CD14-positive monocyte (primary cell): Measurements from ENCODE around the gene SDK1. TPM values are rescaled to one million over a fixed set of nuclear protein-coding genes. Genes with fewer than 3 reads are reported as not detected.

Source experiments
- DNase-seq, 3 donors: peaks; one replicate each; pipeline ENCODE4 v3.0.0-alpha.2; 2011 to 2022
- H2AFZ ChIP-seq: 2 replicates; pipeline ENCODE4 v1.6.0; 2012; ENCODE audit warnings: mild to moderate bottlenecking, low read depth, low read length, inconsistent platforms; ENCODE audit not compliant: insufficient read depth, poor library complexity, severe bottlenecking
- H3K27ac ChIP-seq, 2 donors: 1 replicate in 1 of 2; 2 replicates in 1 of 2; pipeline ENCODE4 v1.5.1; 2012 to 2013; ENCODE audit warnings: low read length in 2 of 2, control low read depth in 1 of 2, inconsistent platforms in 1 of 2, low read depth in 1 of 2, mild to moderate bottlenecking in 1 of 2
- H3K27me3 ChIP-seq, 2 donors: one replicate each; pipeline versions ENCODE4 v1.6.0 to v1.6.1; 2011 to 2013; ENCODE audit warnings: low read length in 2 of 2; ENCODE audit not compliant: control insufficient read depth in 2 of 2, insufficient read depth in 2 of 2
- H3K36me3 ChIP-seq, 2 donors: replicated peaks in 1 of 2; 1 replicate in 1 of 2; 2 replicates in 1 of 2; pipeline versions ENCODE4 v1.5.1 to v1.6.1; 2012 to 2013; ENCODE audit warnings: low read length in 2 of 2, control low read depth in 1 of 2, inconsistent platforms in 1 of 2, mild to moderate bottlenecking in 1 of 2; ENCODE audit not compliant: insufficient read depth in 2 of 2, control insufficient read depth in 1 of 2
- H3K4me1 ChIP-seq, 2 donors: 1 replicate in 1 of 2; 2 replicates in 1 of 2; pipeline versions ENCODE4 v1.5.1 to v1.6.1; 2012 to 2013; ENCODE audit warnings: low read length in 2 of 2, control low read depth in 1 of 2, inconsistent platforms in 1 of 2, mild to moderate bottlenecking in 1 of 2, moderate library complexity in 1 of 2; ENCODE audit not compliant: insufficient read depth in 2 of 2, control insufficient read depth in 1 of 2
- H3K4me2 ChIP-seq: replicated peaks from 2 replicates; pipeline ENCODE3; 2012; ENCODE audit warnings: low read length, moderate library complexity, mild to moderate bottlenecking; ENCODE audit not compliant: poor library complexity, severe bottlenecking; ENCODE audit errors: extremely low read depth
- H3K4me3 ChIP-seq, 3 experiments: fragments of 200-600 bp in 1 of 3; sonication (generic) in 1 of 3; replicated peaks in 1 of 3; 1 replicate in 2 of 3; 2 replicates in 1 of 3; pipeline ENCODE4 v1.5.1; 2011 to 2013; ENCODE audit warnings: low read length in 3 of 3, mild to moderate bottlenecking in 3 of 3, control low read depth in 2 of 3, low read depth in 2 of 3, inconsistent platforms in 1 of 3, moderate library complexity in 1 of 3
- H3K79me2 ChIP-seq: 2 replicates; pipeline ENCODE4 v1.6.0; 2012; ENCODE audit warnings: mild to moderate bottlenecking, control low read depth, inconsistent platforms, low read length, moderate library complexity; ENCODE audit not compliant: insufficient read depth
- H3K9ac ChIP-seq: 2 replicates; pipeline ENCODE4 v1.6.0; 2017; ENCODE audit warnings: low read length, mild to moderate bottlenecking; ENCODE audit not compliant: insufficient read depth, poor library complexity, severe bottlenecking
- H3K9me3 ChIP-seq, 2 donors: replicated peaks in 1 of 2; 1 replicate in 1 of 2; 2 replicates in 1 of 2; pipeline versions ENCODE4 v1.5.1 to v1.6.1; 2012 to 2013; ENCODE audit warnings: low read length in 2 of 2, control low read depth in 1 of 2; ENCODE audit not compliant: control insufficient read depth in 1 of 2, insufficient read depth in 1 of 2
- H4K20me1 ChIP-seq: 2 replicates; pipeline ENCODE4 v1.6.0; 2012; ENCODE audit warnings: mild to moderate bottlenecking, low read length, control low read depth, moderate library complexity; ENCODE audit not compliant: insufficient read depth
- H3K27ac Mint-ChIP-seq, 7 donors: one replicate each; pipeline ENCODE4 v1.8.0; 2020; ENCODE audit warnings: mild to moderate bottlenecking in 7 of 7, mixed read lengths in 7 of 7, moderate library complexity in 6 of 7, inconsistent platforms in 2 of 7
- H3K27me3 Mint-ChIP-seq, 3 donors: one replicate each; pipeline ENCODE4 v1.8.0; 2021 to 2022; ENCODE audit warnings: low read depth in 3 of 3, mild to moderate bottlenecking in 3 of 3, mixed read lengths in 3 of 3, moderate library complexity in 3 of 3, inconsistent platforms in 1 of 3
- H3K36me3 Mint-ChIP-seq, 2 donors: one replicate each; pipeline ENCODE4 v1.8.0; 2020; ENCODE audit warnings: mixed read lengths in 2 of 2, inconsistent platforms in 1 of 2, mild to moderate bottlenecking in 1 of 2
- H3K4me1 Mint-ChIP-seq: one replicate; pipeline ENCODE4 v1.8.0; 2020; ENCODE audit warnings: mild to moderate bottlenecking, mixed read lengths
- H3K4me3 Mint-ChIP-seq, 2 donors: one replicate each; pipeline ENCODE4 v1.8.0; 2020; ENCODE audit warnings: mild to moderate bottlenecking in 2 of 2, mixed read lengths in 2 of 2, moderate library complexity in 1 of 2
- H3K9me3 Mint-ChIP-seq, 7 donors: one replicate each; pipeline ENCODE4 v1.8.0; 2020 to 2022; ENCODE audit warnings: mixed read lengths in 7 of 7, mild to moderate bottlenecking in 6 of 7, moderate library complexity in 6 of 7, inconsistent platforms in 2 of 7
- CTCF ChIP-seq: fragments of 200-600 bp; IDR thresholded peaks from one replicate; pipeline ENCODE4 v1.8.0; 2022; ENCODE audit warnings: antibody characterized with exemption, mild to moderate bottlenecking
- WGBS: methylation state at CpG from one replicate; pipeline ENCODE4 v1.1.5; 2013; ENCODE audit warnings: missing lambda C conversion rate; ENCODE audit not compliant: insufficient coverage; 5-methylcytosine and 5-hydroxymethylcytosine counted together
- intact Hi-C, 2 donors: fragments of 100-400 bp; cut with micrococcal nuclease; formaldehyde crosslinking; loops; one replicate each; pipeline versions ENCODE4 v1.15.0 to v1.15.1; 2023
- polyA plus RNA-seq, 3 donors: library from polyadenylated mRNA; depleted of rRNA in 1 of 3; unstranded in 2 of 3; stranded (reverse) in 1 of 3; fragments of 300-500 nt in 2 of 3; fragments of >200 nt in 1 of 3; fragmentation: Illumina TruSeq in 2 of 3; gene quantifications; 1 replicate in 2 of 3; 2 replicates in 1 of 3; pipeline ENCODE4 v1.2.3, GENCODE V29; 2012 to 2021

The SDK1 gene
- polyA plus RNA-seq, 3 donors: 0.01 TPM; not detected in 2

GRCh38 chr7:4073052-4073451 lies 772.0 kb downstream of the SDK1 start:
- Histone ChIP-seq H3K27ac (no peak overlapping the region), H3K36me3 (no peaks in the 10 kb centered on the region), H3K4me2 (no peak overlapping the region), H3K4me1 (no peaks in the 10 kb centered on the region), H3K4me3 (no peak overlapping the region), H2AFZ (no peak overlapping the region), H3K79me2 (no peaks in the 10 kb centered on the region), H4K20me1 (no peaks in the 10 kb centered on the region), H3K9ac (no peak overlapping the region), H3K9me3 (peaks cover 2 to 9% of the 10 kb centered on the region in 2 donors), H3K27me3 (no peaks in the 10 kb centered on the region)
- Mint-ChIP-seq H3K36me3 (no peaks in the 10 kb centered on the region), H3K9me3 (peaks cover 2 to 13% (median 9%) of the 10 kb centered on the region in 7 donors), H3K4me3 (no peak overlapping the region), H3K4me1 (no peaks in the 10 kb centered on the region), H3K27ac (no peak overlapping the region), H3K27me3 (peaks cover 0 to 3% (median 3%) of the 10 kb centered on the region in 3 donors)
- intact Hi-C loops: no loop called here
- 93% methylated on average over 10 of the region's 10 CpGs for WGBS
- no peak for TF ChIP-seq CTCF
- DNase-seq: no peak

GRCh38 chr7:4073750-4074149 lies 772.7 kb downstream of the SDK1 start:
- peaks cover 0 to 3% (median 3%) of the 10 kb centered on the region in 3 donors for H3K27me3 Mint-ChIP-seq
- H3K27ac Mint-ChIP-seq: no peak overlapping the region
- no peak overlapping the region for H3K4me3 Mint-ChIP-seq
- no peaks in the 10 kb centered on the region for H3K36me3 ChIP-seq
- no peaks in the 10 kb centered on the region for H4K20me1 ChIP-seq
- no peak overlapping the region for H3K27ac ChIP-seq
- H3K9me3 ChIP-seq: peaks cover 4 to 9% of the 10 kb centered on the region in 2 donors
- 100% methylated on average over 4 of the region's 13 CpGs for WGBS
- no peak for DNase-seq
- H3K4me1 ChIP-seq: no peaks in the 10 kb centered on the region
- no peaks in the 10 kb centered on the region for H3K79me2 ChIP-seq
- H3K4me3 ChIP-seq: no peak overlapping the region
- no peaks in the 10 kb centered on the region for H3K4me1 Mint-ChIP-seq
- no peak overlapping the region for H3K4me2 ChIP-seq
- peaks cover 2 to 18% (median 9%) of the 10 kb centered on the region in 7 donors for H3K9me3 Mint-ChIP-seq
- H2AFZ ChIP-seq: no peak overlapping the region
- no peak for TF ChIP-seq CTCF
- intact Hi-C loops: no loop called here
- no peaks in the 10 kb centered on the region for H3K36me3 Mint-ChIP-seq
- no peaks in the 10 kb centered on the region for H3K27me3 ChIP-seq
- no peak overlapping the region for H3K9ac ChIP-seq
